HEK293 (cell line): Measurements from ENCODE around the gene TRIM9.

Experiments
- CTCF ChIA-PET: fragments of 350-600 bp; formaldehyde crosslinking; extraction: SDS; loops from one replicate; lab custom pipeline; 2021; ENCODE audit warnings: antibody characterized with exemption; lab: Yijun Ruan, JAX
- POLR2A ChIA-PET: fragments of 300-600 bp; formaldehyde crosslinking; extraction: SDS; loops from one replicate; lab custom pipeline; 2020; ENCODE audit warnings: antibody characterized with exemption, inconsistent platforms; lab: Yijun Ruan, JAX
- H3K27ac ChIP-seq: fragments of 200-500 bp; sonication (Bioruptor generic); 2 replicates; pipeline ENCODE4 v1.5.1; 2014; ENCODE audit warnings: low read depth, low read length, control low read depth, inconsistent platforms; ENCODE audit errors: extremely low read depth
- H3K36me3 ChIP-seq, 2 experiments: fragments of 200-500 bp in 1 of 2; sonication (Bioruptor generic) in 1 of 2; 1 replicate in 1 of 2; 2 replicates in 1 of 2; pipeline ENCODE4 v1.5.1; 2014 to 2017; ENCODE audit warnings: inconsistent platforms in 2 of 2, low read length in 2 of 2; ENCODE audit not compliant: control insufficient read depth in 2 of 2, insufficient read depth in 1 of 2
- H3K4me1 ChIP-seq: fragments of 200-500 bp; sonication (Bioruptor generic); 2 replicates; pipeline ENCODE4 v1.5.1; 2014; ENCODE audit warnings: mild to moderate bottlenecking, low read length, inconsistent platforms; ENCODE audit not compliant: control insufficient read depth, insufficient read depth
- H3K4me3 ChIP-seq: 2 replicates; pipeline ENCODE4 v1.5.1; 2011; ENCODE audit warnings: low read depth, mild to moderate bottlenecking, control low read depth, low read length, moderate library complexity
- H3K9me3 ChIP-seq: fragments of 200-500 bp; sonication (Bioruptor generic); 2 replicates; pipeline ENCODE4 v1.5.1; 2014; ENCODE audit warnings: low read depth, low read length, inconsistent platforms; ENCODE audit not compliant: control insufficient read depth, insufficient read depth
- BCL11A ChIP-seq: fragments of 450-650 bp; formaldehyde crosslinking; IDR thresholded peaks from 2 replicates; pipeline ENCODE4 v1.5.1; 2016; ENCODE audit warnings: low read depth, missing biosample characterization, missing genetic modification characterization
- GFI1B ChIP-seq: fragments of 450-650 bp; formaldehyde crosslinking; IDR thresholded peaks from 2 replicates; pipeline ENCODE4 v1.5.1; 2016; ENCODE audit warnings: missing biosample characterization, missing genetic modification characterization
- HOXC10 ChIP-seq: sonication (generic); formaldehyde crosslinking; IDR thresholded peaks from 2 replicates; pipeline ENCODE4 v1.8.1; 2023; ENCODE audit warnings: mild to moderate bottlenecking, missing genetic modification reagents
- PRDM1 ChIP-seq: fragments of 450-650 bp; formaldehyde crosslinking; IDR thresholded peaks from 2 replicates; pipeline ENCODE4; 2016; ENCODE audit warnings: missing biosample characterization, missing genetic modification characterization
- RBAK ChIP-seq: fragments of 450-650 bp; formaldehyde crosslinking; IDR thresholded peaks from 2 replicates; pipeline ENCODE4 v1.5.1; 2016; ENCODE audit warnings: missing biosample characterization, missing genetic modification characterization
- REPIN1 ChIP-seq: fragments of 450-650 bp; formaldehyde crosslinking; IDR thresholded peaks from 2 replicates; pipeline ENCODE4 v1.5.1; 2017; ENCODE audit warnings: missing biosample characterization, missing genetic modification characterization, low read depth
- SCRT2 ChIP-seq: fragments of 450-650 bp; formaldehyde crosslinking; IDR thresholded peaks from 2 replicates; pipeline ENCODE4 v1.5.1; 2016; ENCODE audit warnings: missing biosample characterization, missing genetic modification characterization
- YY2 ChIP-seq: fragments of 450-650 bp; formaldehyde crosslinking; IDR thresholded peaks from 2 replicates; pipeline ENCODE4 v1.5.1; 2016; ENCODE audit warnings: missing biosample characterization, missing genetic modification characterization
- ZBTB20 ChIP-seq: fragments of 450-650 bp; formaldehyde crosslinking; IDR thresholded peaks from 2 replicates; pipeline ENCODE4 v1.5.1; 2016; ENCODE audit warnings: missing biosample characterization, missing genetic modification characterization
- ZFHX2 ChIP-seq: fragments of 450-650 bp; formaldehyde crosslinking; conservative IDR thresholded peaks from 2 replicates; pipeline ENCODE4 v1.5.1; 2016; ENCODE audit warnings: missing biosample characterization, missing genetic modification characterization
- ZNF138 ChIP-seq: fragments of 450-650 bp; formaldehyde crosslinking; IDR thresholded peaks from 2 replicates; pipeline ENCODE4 v1.5.1; 2016; ENCODE audit warnings: missing biosample characterization, missing genetic modification characterization, borderline replicate concordance
- ZNF174 ChIP-seq: fragments of 450-650 bp; formaldehyde crosslinking; IDR thresholded peaks from 2 replicates; pipeline ENCODE4 v1.5.0; 2017; ENCODE audit warnings: missing biosample characterization, mild to moderate bottlenecking, missing genetic modification characterization
- ZNF175 ChIP-seq: fragments of 450-650 bp; formaldehyde crosslinking; IDR thresholded peaks from 2 replicates; pipeline ENCODE4 v1.5.1; 2016; ENCODE audit warnings: missing biosample characterization, missing genetic modification characterization
- ZNF202 ChIP-seq: fragments of 450-650 bp; formaldehyde crosslinking; IDR thresholded peaks from 2 replicates; pipeline ENCODE4 v1.5.1; 2016; ENCODE audit warnings: missing biosample characterization, missing genetic modification characterization, borderline replicate concordance
- ZNF221 ChIP-seq: fragments of 450-650 bp; formaldehyde crosslinking; IDR thresholded peaks from 2 replicates; pipeline ENCODE4 v1.5.1; 2017; ENCODE audit warnings: missing biosample characterization, missing genetic modification characterization, borderline replicate concordance
- ZNF24 ChIP-seq: fragments of 450-650 bp; formaldehyde crosslinking; IDR thresholded peaks from 2 replicates; pipeline ENCODE4 v1.5.1; 2016; ENCODE audit warnings: missing biosample characterization, missing genetic modification characterization
- ZNF266 ChIP-seq: fragments of 450-650 bp; formaldehyde crosslinking; IDR thresholded peaks from 2 replicates; pipeline ENCODE4 v1.5.1; 2016; ENCODE audit warnings: missing biosample characterization, missing genetic modification characterization, low read depth
- ZNF302 ChIP-seq: fragments of 450-650 bp; formaldehyde crosslinking; IDR thresholded peaks from 2 replicates; pipeline ENCODE4 v1.5.1; 2016; ENCODE audit warnings: missing biosample characterization, missing genetic modification characterization, low read depth
- ZNF394 ChIP-seq: fragments of 450-650 bp; formaldehyde crosslinking; IDR thresholded peaks from 2 replicates; pipeline ENCODE4 v1.5.1; 2016; ENCODE audit warnings: missing biosample characterization, missing genetic modification characterization, mild to moderate bottlenecking, moderate library complexity, borderline replicate concordance
- ZNF473 ChIP-seq: fragments of 450-650 bp; formaldehyde crosslinking; IDR thresholded peaks from 2 replicates; pipeline ENCODE4 v1.5.1; 2017; ENCODE audit warnings: missing biosample characterization, missing genetic modification characterization
- ZNF48 ChIP-seq: fragments of 450-650 bp; formaldehyde crosslinking; IDR thresholded peaks from 2 replicates; pipeline ENCODE4 v1.5.1; 2016; ENCODE audit warnings: missing biosample characterization, missing genetic modification characterization
- ZNF585B ChIP-seq: fragments of 450-650 bp; formaldehyde crosslinking; IDR thresholded peaks from 2 replicates; pipeline ENCODE4 v1.5.1; 2016; ENCODE audit warnings: missing biosample characterization, missing genetic modification characterization
- ZNF626 ChIP-seq: fragments of 450-650 bp; sonication (Bioruptor Pico); formaldehyde crosslinking; IDR thresholded peaks from 2 replicates; pipeline ENCODE4 v1.5.1; 2018; ENCODE audit warnings: missing biosample characterization, missing genetic modification characterization, inconsistent platforms
- ZNF768 ChIP-seq: fragments of 450-650 bp; formaldehyde crosslinking; IDR thresholded peaks from 2 replicates; pipeline ENCODE4 v1.5.1; 2018; ENCODE audit warnings: missing biosample characterization, mild to moderate bottlenecking, missing genetic modification characterization
- ZNF777 ChIP-seq: fragments of 450-650 bp; formaldehyde crosslinking; IDR thresholded peaks from 2 replicates; pipeline ENCODE4 v1.5.1; 2017; ENCODE audit warnings: missing biosample characterization, missing genetic modification characterization, borderline replicate concordance
- ZNF837 ChIP-seq: fragments of 450-650 bp; formaldehyde crosslinking; IDR thresholded peaks from 2 replicates; pipeline ENCODE4 v1.5.1; 2016; ENCODE audit warnings: missing biosample characterization, missing genetic modification characterization
- ZSCAN30 ChIP-seq: fragments of 450-650 bp; IDR thresholded peaks from 2 replicates; pipeline ENCODE4 v1.5.1; 2018; ENCODE audit warnings: missing biosample characterization, mild to moderate bottlenecking, missing genetic modification characterization, moderate library complexity
- TF ChIP-seq, protein P1 (sequence below): fragments of 450-650 bp; formaldehyde crosslinking; optimal IDR thresholded peaks from 2 replicates; pipeline ENCODE3; 2016; ENCODE audit warnings: missing biosample characterization, mild to moderate bottlenecking, missing genetic modification characterization
- TF ChIP-seq, protein P2 (sequence below): fragments of 450-650 bp; formaldehyde crosslinking; IDR thresholded peaks from 2 replicates; pipeline ENCODE4 v1.5.1; 2016; ENCODE audit warnings: missing biosample characterization, missing genetic modification characterization
- TF ChIP-seq, protein P3 (sequence below): fragments of 450-650 bp; formaldehyde crosslinking; IDR thresholded peaks from 2 replicates; pipeline ENCODE4 v1.5.1; 2016; ENCODE audit warnings: missing biosample characterization, missing genetic modification characterization

The TRIM9 gene

DNA sequence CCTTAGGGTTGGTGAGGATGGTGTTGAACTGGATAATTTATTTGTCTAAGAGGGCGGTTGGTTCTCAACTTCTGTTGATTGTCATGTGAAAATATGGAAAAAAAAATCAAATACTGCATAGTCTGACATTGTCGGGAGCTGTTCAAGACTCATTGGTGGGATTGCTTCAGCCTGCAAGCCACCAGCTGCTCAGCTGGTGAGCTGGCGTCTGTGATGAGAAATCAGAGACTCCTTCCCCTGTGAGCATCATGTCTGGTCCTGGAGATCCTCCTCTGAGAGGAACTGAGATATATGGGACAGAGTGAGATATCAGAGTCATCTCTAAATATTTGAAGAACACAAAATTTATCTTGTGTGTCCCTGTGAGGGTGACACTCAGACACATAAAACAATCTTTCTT is 49.9 kb downstream of the TRIM9 start (continued):
- TF ChIP-seq ZNF394 (tag by site-specific recombination) (no peak), ZNF138 (no peak), ZNF302 (no peak), ZNF585B (tag by site-specific recombination) (no peak), ZNF48 (tag by site-specific recombination) (no peak)
- TF ChIP-seq, all 188 proteins: peak for 0

DNA sequence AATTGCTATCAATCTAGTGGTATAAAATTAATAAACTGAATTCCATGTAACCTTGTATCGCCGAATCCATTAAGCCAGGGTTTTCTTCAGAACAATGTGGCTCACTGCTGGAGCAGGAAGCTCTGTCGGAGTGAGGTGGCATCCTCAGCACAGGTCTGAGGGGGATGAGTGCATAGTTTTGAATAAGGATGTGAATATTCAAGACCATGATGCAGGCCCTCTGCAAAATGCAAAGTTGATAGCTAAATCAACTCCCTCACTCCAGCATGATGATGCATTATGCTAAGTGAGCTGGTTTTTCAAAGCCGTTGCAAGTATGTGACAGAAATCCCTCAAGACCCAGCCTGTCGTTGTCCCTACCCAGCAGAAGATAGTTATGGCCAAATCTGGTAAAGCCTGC is 53.0 kb downstream of the TRIM9 start:
- H3K4me3 ChIP-seq = no peak overlapping the region
- POLR2A ChIA-PET = interaction anchor here (0.5 kb wide), 1 partner anchor 55 kb away, joined by 3 read pairs; no protein-coding TSS in a partner anchor
- no peak overlapping the region for H3K27ac ChIP-seq
- TF ChIP-seq ZSCAN30 (tag by site-specific recombination) = no peak
- TF ChIP-seq BCL11A (tag by site-specific recombination) = no peak
- TF ChIP-seq ZFHX2 = no peak
- TF ChIP-seq, protein P1, sequence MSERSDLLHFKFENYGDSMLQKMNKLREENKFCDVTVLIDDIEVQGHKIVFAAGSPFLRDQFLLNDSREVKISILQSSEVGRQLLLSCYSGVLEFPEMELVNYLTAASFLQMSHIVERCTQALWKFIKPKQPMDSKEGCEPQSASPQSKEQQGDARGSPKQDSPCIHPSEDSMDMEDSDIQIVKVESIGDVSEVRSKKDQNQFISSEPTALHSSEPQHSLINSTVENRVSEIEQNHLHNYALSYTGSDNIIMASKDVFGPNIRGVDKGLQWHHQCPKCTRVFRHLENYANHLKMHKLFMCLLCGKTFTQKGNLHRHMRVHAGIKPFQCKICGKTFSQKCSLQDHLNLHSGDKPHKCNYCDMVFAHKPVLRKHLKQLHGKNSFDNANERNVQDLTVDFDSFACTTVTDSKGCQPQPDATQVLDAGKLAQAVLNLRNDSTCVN (tag by site-specific recombination) = no peak
- TF ChIP-seq ZBTB20 (tag by site-specific recombination) = no peak
- no peak for TF ChIP-seq GFI1B (tag by site-specific recombination)
- no peak for TF ChIP-seq RBAK (tag by site-specific recombination)
- no peak for TF ChIP-seq ZNF837 (tag by site-specific recombination)
- no peak for TF ChIP-seq REPIN1 (tag by site-specific recombination)
- TF ChIP-seq ZNF626 = no peak
- TF ChIP-seq, protein P2, sequence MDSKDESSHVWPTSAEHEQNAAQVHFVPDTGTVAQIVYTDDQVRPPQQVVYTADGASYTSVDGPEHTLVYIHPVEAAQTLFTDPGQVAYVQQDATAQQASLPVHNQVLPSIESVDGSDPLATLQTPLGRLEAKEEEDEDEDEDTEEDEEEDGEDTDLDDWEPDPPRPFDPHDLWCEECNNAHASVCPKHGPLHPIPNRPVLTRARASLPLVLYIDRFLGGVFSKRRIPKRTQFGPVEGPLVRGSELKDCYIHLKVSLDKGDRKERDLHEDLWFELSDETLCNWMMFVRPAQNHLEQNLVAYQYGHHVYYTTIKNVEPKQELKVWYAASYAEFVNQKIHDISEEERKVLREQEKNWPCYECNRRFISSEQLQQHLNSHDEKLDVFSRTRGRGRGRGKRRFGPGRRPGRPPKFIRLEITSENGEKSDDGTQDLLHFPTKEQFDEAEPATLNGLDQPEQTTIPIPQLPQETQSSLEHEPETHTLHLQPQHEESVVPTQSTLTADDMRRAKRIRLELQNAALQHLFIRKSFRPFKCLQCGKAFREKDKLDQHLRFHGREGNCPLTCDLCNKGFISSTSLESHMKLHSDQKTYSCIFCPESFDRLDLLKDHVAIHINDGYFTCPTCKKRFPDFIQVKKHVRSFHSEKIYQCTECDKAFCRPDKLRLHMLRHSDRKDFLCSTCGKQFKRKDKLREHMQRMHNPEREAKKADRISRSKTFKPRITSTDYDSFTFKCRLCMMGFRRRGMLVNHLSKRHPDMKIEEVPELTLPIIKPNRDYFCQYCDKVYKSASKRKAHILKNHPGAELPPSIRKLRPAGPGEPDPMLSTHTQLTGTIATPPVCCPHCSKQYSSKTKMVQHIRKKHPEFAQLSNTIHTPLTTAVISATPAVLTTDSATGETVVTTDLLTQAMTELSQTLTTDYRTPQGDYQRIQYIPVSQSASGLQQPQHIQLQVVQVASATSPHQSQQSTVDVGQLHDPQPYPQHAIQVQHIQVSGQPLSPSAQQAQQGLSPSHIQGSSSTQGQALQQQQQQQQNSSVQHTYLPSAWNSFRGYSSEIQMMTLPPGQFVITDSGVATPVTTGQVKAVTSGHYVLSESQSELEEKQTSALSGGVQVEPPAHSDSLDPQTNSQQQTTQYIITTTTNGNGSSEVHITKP (tag by site-specific recombination) = no peak
- no peak for TF ChIP-seq ZNF202 (tag by site-specific recombination)
- TF ChIP-seq, all 188 proteins: peak for 0
- CTCF ChIA-PET = no interaction called here
- H3K36me3 ChIP-seq = no peaks in the 10 kb centered on the region
- H3K4me1 ChIP-seq = no peaks in the 10 kb centered on the region
- no peaks in the 10 kb centered on the region for H3K9me3 ChIP-seq

DNA sequence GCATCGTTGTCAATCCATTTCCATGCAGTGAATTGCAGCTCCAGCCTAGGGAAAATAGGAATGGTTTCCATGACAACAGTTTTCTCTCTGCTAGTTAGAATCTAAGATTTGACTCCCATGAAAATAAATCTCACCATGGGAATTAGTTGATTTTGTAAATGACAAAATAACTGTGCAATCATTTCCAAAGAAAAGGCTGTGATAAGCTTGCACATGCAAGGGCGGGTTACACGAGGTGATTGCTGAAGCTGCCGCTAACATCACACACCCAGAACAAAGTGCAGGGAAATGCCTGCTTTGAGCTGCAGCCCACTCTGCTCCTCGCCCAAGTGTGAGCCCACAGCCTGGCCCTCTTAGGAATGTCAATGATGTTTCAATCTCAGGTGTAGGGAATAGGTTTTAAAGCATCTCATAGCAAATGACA is 53.8 kb downstream of the TRIM9 start:
- CTCF ChIA-PET = no interaction called here
- POLR2A ChIA-PET = no interaction called here

More for the DNA sequence above, 53.8 kb downstream of the TRIM9 start:
- TF ChIP-seq ZNF174 (no peak), ZNF777 (tag by site-specific recombination) (no peak), ZNF266 (tag by site-specific recombination) (no peak), ZNF175 (tag by site-specific recombination) (no peak), SCRT2 (no peak), YY2 (no peak), ZNF768 (tag by site-specific recombination) (no peak), ZNF24 (tag by site-specific recombination) (no peak), HOXC10 (CRISPR knock-in tag) (no peak), ZNF473 (tag by site-specific recombination) (no peak), PRDM1 (no peak), ZNF221 (tag by site-specific recombination) (no peak)
- TF ChIP-seq, protein P3, sequence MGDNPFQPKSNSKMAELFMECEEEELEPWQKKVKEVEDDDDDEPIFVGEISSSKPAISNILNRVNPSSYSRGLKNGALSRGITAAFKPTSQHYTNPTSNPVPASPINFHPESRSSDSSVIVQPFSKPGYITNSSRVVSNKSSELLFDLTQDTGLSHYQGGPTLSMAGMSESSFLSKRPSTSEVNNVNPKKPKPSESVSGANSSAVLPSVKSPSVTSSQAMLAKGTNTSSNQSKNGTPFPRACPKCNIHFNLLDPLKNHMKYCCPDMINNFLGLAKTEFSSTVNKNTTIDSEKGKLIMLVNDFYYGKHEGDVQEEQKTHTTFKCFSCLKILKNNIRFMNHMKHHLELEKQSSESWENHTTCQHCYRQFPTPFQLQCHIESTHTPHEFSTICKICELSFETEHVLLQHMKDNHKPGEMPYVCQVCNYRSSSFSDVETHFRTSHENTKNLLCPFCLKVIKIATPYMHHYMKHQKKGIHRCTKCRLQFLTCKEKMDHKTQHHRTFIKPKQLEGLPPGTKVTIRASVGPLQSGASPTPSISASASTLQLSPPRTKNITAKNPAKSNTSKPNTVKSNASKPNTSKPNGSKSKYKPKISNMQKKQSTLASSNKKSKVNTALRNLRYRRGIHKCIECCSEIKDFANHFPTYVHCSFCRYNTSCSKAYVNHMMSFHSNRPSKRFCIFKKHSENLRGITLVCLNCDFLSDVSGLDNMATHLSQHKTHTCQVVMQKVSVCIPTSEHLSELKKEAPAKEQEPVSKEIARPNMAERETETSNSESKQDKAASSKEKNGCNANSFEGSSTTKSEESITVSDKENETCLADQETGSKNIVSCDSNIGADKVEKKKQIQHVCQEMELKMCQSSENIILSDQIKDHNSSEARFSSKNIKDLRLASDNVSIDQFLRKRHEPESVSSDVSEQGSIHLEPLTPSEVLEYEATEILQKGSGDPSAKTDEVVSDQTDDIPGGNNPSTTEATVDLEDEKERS (tag by site-specific recombination) = no peak
- Histone ChIP-seq H3K4me3 (no peak overlapping the region), H3K9me3 (no peaks in the 10 kb centered on the region), H3K36me3 (no peaks in the 10 kb centered on the region), H3K27ac (no peak overlapping the region), H3K4me1 (no peaks in the 10 kb centered on the region)
